Adrenal gland (tissue), 5 donors: Measurements from ENCODE around the gene THBS2.

ENCODE experiments used
- POLR2A ChIP-seq, 2 donors: fragments of 450-650 bp; IDR thresholded peaks; one replicate each; pipeline ENCODE4 v1.6.1; 2017; ENCODE audit warnings: antibody characterized with exemption in 2 of 2, mild to moderate bottlenecking in 2 of 2, moderate library complexity in 1 of 2
- TF ChIP-seq, protein P1 (sequence below), 6 experiments: fragments of 450-650 bp in 4 of 6; fragments of 200-600 bp in 2 of 6; sonication (generic) in 1 of 6; IDR thresholded peaks; 1 replicate in 5 of 6; 2 replicates in 1 of 6; pipeline versions ENCODE4 v1.5.1 to v1.8.0; 2016 to 2021; ENCODE audit warnings: antibody characterized with exemption in 6 of 6, mild to moderate bottlenecking in 2 of 6, moderate library complexity in 1 of 6
- donor health status: DM: no; HTN: no; CAD: no.

DNA sequence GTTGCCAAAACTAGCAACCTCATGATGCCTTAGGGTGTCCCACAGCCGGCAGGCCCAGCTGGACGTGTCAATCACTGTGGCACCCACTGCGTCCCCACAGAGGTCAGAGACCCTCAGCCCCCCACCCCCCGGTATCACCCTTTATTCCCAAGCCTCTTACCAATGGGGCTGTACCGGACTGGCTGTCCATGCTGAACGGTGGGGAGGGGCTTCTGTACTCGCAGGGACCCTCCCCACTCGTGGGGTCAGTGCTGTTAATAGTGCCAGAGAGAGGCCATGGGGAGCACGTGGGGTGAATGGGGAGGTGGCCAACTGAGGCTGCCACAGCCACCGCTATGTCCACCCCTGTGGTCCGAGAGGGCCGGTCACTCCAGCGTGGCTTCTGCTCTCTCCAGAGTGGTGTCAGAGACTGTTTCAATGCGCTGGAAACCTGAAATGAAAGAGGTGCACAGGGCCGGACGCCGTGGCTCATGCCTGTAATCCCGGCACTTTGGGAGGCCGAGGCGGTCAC lies 68.6 kb downstream of the THBS2 start:
- no peak for TF ChIP-seq POLR2A (IDR thresholded peaks at IDR 0.05)
- TF ChIP-seq, protein P1, sequence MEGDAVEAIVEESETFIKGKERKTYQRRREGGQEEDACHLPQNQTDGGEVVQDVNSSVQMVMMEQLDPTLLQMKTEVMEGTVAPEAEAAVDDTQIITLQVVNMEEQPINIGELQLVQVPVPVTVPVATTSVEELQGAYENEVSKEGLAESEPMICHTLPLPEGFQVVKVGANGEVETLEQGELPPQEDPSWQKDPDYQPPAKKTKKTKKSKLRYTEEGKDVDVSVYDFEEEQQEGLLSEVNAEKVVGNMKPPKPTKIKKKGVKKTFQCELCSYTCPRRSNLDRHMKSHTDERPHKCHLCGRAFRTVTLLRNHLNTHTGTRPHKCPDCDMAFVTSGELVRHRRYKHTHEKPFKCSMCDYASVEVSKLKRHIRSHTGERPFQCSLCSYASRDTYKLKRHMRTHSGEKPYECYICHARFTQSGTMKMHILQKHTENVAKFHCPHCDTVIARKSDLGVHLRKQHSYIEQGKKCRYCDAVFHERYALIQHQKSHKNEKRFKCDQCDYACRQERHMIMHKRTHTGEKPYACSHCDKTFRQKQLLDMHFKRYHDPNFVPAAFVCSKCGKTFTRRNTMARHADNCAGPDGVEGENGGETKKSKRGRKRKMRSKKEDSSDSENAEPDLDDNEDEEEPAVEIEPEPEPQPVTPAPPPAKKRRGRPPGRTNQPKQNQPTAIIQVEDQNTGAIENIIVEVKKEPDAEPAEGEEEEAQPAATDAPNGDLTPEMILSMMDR (IDR thresholded peaks at IDR 0.05): no peak
